K562 (cell line): Measurements from ENCODE around the gene MDFIC2. TPM values are rescaled to one million over a fixed set of nuclear protein-coding genes. Genes with fewer than 3 reads are reported as not detected.

Experiments used
- ATAC-seq: fragments of 200-7000 bp; cut with Tn5 transposase; 3 replicates; pipeline ENCODE4 v1.9.1; 2020; ENCODE audit warnings: moderate library complexity
- BruUV-seq: library from RNA; stranded (reverse); fragments of 400-500 nt; replicated peaks from 2 replicates; lab custom pipeline; 2021; lab: Mats Ljungman, UMichigan
- CTCF ChIA-PET: fragments of 300-600 bp; formaldehyde crosslinking; extraction: SDS; loops from one replicate; lab custom pipeline; 2021; ENCODE audit warnings: low intra/inter-chr PET ratio; lab: Yijun Ruan, JAX
- POLR2A ChIA-PET: fragments of 300-600, 350-650 bp; sonication (Branson Sonifier 250); formaldehyde crosslinking; extraction: SDS; loops from one replicate; lab custom pipeline; 2021; ENCODE audit warnings: antibody characterized with exemption, inconsistent platforms; lab: Yijun Ruan, JAX
- DNase-seq, 4 experiments: peaks; one replicate each; pipeline versions ENCODE4 v3.0.0 to v3.0.0-alpha.2; 2011 to 2018; ENCODE audit warnings: low spot score in 3 of 4, mixed read lengths in 3 of 4; ENCODE audit errors: extremely low read depth in 1 of 4
- FAIRE-seq: peaks from 2 replicates; lab custom pipeline; 2011; peaks lifted over from hg19 to GRCh38; lab: Jason Lieb, UNC
- H2AFZ ChIP-seq: 2 replicates; pipeline ENCODE4 v1.6.0; 2011; ENCODE audit warnings: low read depth, low read length, control low read depth, inconsistent platforms
- H3K27ac ChIP-seq: fragments of 200-600 bp; 3 replicates; pipeline ENCODE4 v1.8.0; 2011; ENCODE audit warnings: low read depth, mild to moderate bottlenecking, control low read depth, inconsistent platforms, low read length, moderate library complexity, mixed read lengths; ENCODE audit errors: extremely low read depth
- H3K27me3 ChIP-seq, 2 experiments: fragments of 300-600 bp in 1 of 2; 2 replicates in 1 of 2; 3 replicates in 1 of 2; pipeline versions ENCODE4 v1.6.0 to v1.8.0; 2011; ENCODE audit warnings: inconsistent platforms in 2 of 2, low read length in 2 of 2, mild to moderate bottlenecking in 1 of 2, mixed read lengths in 1 of 2, moderate library complexity in 1 of 2; ENCODE audit not compliant: control insufficient read depth in 2 of 2, insufficient read depth in 2 of 2
- H3K36me3 ChIP-seq: fragments of 300-600 bp; 3 replicates; pipeline ENCODE4 v1.8.0; 2011; ENCODE audit warnings: mild to moderate bottlenecking, low read length, inconsistent platforms; ENCODE audit not compliant: control insufficient read depth, insufficient read depth
- H3K4me1 ChIP-seq, 2 experiments: fragments of 200-600 bp in 1 of 2; replicated peaks in 1 of 2; 2 replicates in 1 of 2; 3 replicates in 1 of 2; pipeline versions ENCODE4 v1.5.1 to v1.8.0; 2011; ENCODE audit warnings: inconsistent platforms in 2 of 2, low read length in 2 of 2, mild to moderate bottlenecking in 1 of 2, mixed read lengths in 1 of 2, moderate library complexity in 1 of 2; ENCODE audit not compliant: control insufficient read depth in 2 of 2, insufficient read depth in 2 of 2
- H3K4me2 ChIP-seq: 2 replicates; pipeline ENCODE4 v1.6.1; 2011; ENCODE audit warnings: low read length, control low read depth, inconsistent platforms, mixed read lengths; ENCODE audit not compliant: insufficient read depth
- H3K4me3 ChIP-seq: fragments of 200-600 bp; sonication (generic), shearing (Covaris generic); 2 replicates; pipeline ENCODE4 v1.5.1; 2016; ENCODE audit warnings: control low read depth, inconsistent platforms
- H3K79me2 ChIP-seq: fragments of 200-600 bp; 3 replicates; pipeline ENCODE4 v1.8.0; 2011; ENCODE audit warnings: low read length, inconsistent platforms; ENCODE audit not compliant: control insufficient read depth, insufficient read depth
- H3K9ac ChIP-seq, 2 experiments: 2 replicates each; pipeline versions ENCODE4 v1.6.0 to v1.6.1; 2011; ENCODE audit warnings: low read depth in 2 of 2, low read length in 2 of 2, control low read depth in 1 of 2, inconsistent platforms in 1 of 2, mild to moderate bottlenecking in 1 of 2, mixed read lengths in 1 of 2; ENCODE audit not compliant: insufficient read depth in 1 of 2
- H3K9me1 ChIP-seq: one replicate; pipeline ENCODE4 v1.6.0; 2011; ENCODE audit warnings: inconsistent platforms, mild to moderate bottlenecking, low read length, moderate library complexity; ENCODE audit not compliant: control insufficient read depth, insufficient read depth
- H3K9me3 ChIP-seq: replicated peaks from 2 replicates; pipeline ENCODE4 v1.5.1; 2011; ENCODE audit warnings: low read depth, low read length, inconsistent platforms; ENCODE audit not compliant: control insufficient read depth, insufficient read depth
- H4K20me1 ChIP-seq: replicated peaks from 2 replicates; pipeline ENCODE4 v1.6.1; 2011; ENCODE audit warnings: low read length, inconsistent platforms, mixed read lengths; ENCODE audit not compliant: control insufficient read depth, insufficient read depth
- BCL6 ChIP-seq: fragments of 250-450 bp; sonication (Bioruptor Pico); IDR thresholded peaks from 2 replicates; pipeline ENCODE4 v1.4.0; 2020
- CREBBP ChIP-seq: IDR thresholded peaks from one replicate; pipeline ENCODE4 v1.6.1; 2012; ENCODE audit warnings: low read depth, mild to moderate bottlenecking, control low read depth, inconsistent platforms, low read length
- HMG20A ChIP-seq: fragments of 450-650 bp; formaldehyde crosslinking; conservative IDR thresholded peaks from 2 replicates; pipeline ENCODE4 v1.4.0; 2020; ENCODE audit warnings: mild to moderate bottlenecking, mixed read lengths
- NFYB ChIP-seq: IDR thresholded peaks from 2 replicates; pipeline ENCODE4 v1.6.1; 2011; ENCODE audit warnings: mild to moderate bottlenecking, moderate library complexity; ENCODE audit not compliant: insufficient read length; ENCODE audit errors: extremely low read depth
- SMARCB1 ChIP-seq: IDR thresholded peaks from 2 replicates; pipeline ENCODE4 v1.6.1; 2011; ENCODE audit warnings: improper control_type of control experiment, low read depth; ENCODE audit not compliant: insufficient read length
- ZKSCAN1 ChIP-seq: fragments of 150-350 bp; IDR thresholded peaks from 2 replicates; pipeline ENCODE4 v1.6.1; 2016; ENCODE audit warnings: low read depth, low read length
- ZNF586 ChIP-seq: fragments of 450-650 bp; formaldehyde crosslinking; conservative IDR thresholded peaks from 2 replicates; pipeline ENCODE4 v1.4.0; 2020; ENCODE audit warnings: mild to moderate bottlenecking, moderate library complexity
- ZSCAN32 ChIP-seq: fragments of 450-650 bp; formaldehyde crosslinking; IDR thresholded peaks from 2 replicates; pipeline ENCODE4 v1.4.0; 2020; ENCODE audit warnings: mild to moderate bottlenecking, moderate library complexity
- WGBS: fragments of 100-300 bp; shearing (Covaris generic); methylation state at CpG from one replicate; pipeline ENCODE4 v1.1.6; 2016; ENCODE audit warnings: low coverage, mixed read lengths; ENCODE audit not compliant: insufficient coverage; ENCODE audit errors: missing lambda C conversion rate; 5-methylcytosine and 5-hydroxymethylcytosine counted together
- in situ Hi-C: fragments of 300-500 bp; cut with MboI; formaldehyde crosslinking; loops from 4 replicates; pipeline ENCODE4 v1.15.0; 2018; ENCODE audit warnings: inconsistent platforms, mixed read lengths
- intact Hi-C: fragments of 100-400 bp; cut with micrococcal nuclease; formaldehyde crosslinking; loops from 2 replicates; pipeline ENCODE4 v1.14.2; 2022
- polyA plus RNA-seq, 8 experiments: library from polyadenylated mRNA; depleted of rRNA in 4 of 8; stranded (reverse) in 5 of 8; unstranded in 3 of 8; fragments of >200 nt; fragmentation: Nextera tagmentation in 2 of 8; fragmentation: Illumina TruSeq in 1 of 8; extraction: Ambion mirVana in 2 of 8; extraction: Trizol in 1 of 8; gene quantifications; 2 replicates each; pipeline versions ENCODE4 v1.2.1 to v1.2.3, GENCODE V29; 2011 to 2014; ENCODE audit warnings: inconsistent platforms in 1 of 8, missing spikeins in 1 of 8
- total RNA-seq, 7 experiments: library from RNA; depleted of rRNA in 6 of 7; stranded (reverse); fragments of >200 nt in 6 of 7; fragmentation: Illumina TruSeq in 2 of 7; extraction: Trizol in 2 of 7; gene quantifications; 2 replicates each; pipeline versions ENCODE4 v1.2.1 to v1.2.3, GENCODE V29; 2011 to 2021; ENCODE audit warnings: low replicate concordance in 1 of 7
- TF ChIP-seq, protein P1 (sequence below): fragments of 450-650 bp; IDR thresholded peaks from 2 replicates; pipeline ENCODE4 v1.6.1; 2018; ENCODE audit warnings: mild to moderate bottlenecking, low read depth; ENCODE audit not compliant: partially characterized antibody

MDFIC2 gene
- total and polyA plus RNA-seq, 9 of the 15 experiments (the other 6 are each of a cell fraction or from before 2014, with no cell fraction given): not detected

- no peaks in the 10 kb centered on the region for H3K79me2 ChIP-seq
- CTCF ChIA-PET: no interaction called here
- no peak for TF ChIP-seq ZKSCAN1
- TF ChIP-seq ZNF586 (CRISPR knock-in tag): no peak
- TF ChIP-seq CREBBP: no peak
- TF ChIP-seq ZSCAN32 (CRISPR knock-in tag): no peak
- TF ChIP-seq SMARCB1: no peak
- TF ChIP-seq, protein P1, sequence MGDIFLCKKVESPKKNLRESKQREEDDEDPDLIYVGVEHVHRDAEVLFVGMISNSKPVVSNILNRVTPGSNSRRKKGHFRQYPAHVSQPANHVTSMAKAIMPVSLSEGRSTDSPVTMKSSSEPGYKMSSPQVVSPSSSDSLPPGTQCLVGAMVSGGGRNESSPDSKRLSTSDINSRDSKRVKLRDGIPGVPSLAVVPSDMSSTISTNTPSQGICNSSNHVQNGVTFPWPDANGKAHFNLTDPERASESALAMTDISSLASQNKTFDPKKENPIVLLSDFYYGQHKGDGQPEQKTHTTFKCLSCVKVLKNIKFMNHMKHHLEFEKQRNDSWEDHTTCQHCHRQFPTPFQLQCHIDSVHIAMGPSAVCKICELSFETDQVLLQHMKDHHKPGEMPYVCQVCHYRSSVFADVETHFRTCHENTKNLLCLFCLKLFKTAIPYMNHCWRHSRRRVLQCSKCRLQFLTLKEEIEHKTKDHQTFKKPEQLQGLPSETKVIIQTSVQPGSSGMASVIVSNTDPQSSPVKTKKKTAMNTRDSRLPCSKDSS: no peak
- no peak for TF ChIP-seq HMG20A (CRISPR knock-in tag)
- no peak for TF ChIP-seq BCL6 (CRISPR knock-in tag)
- no peak for TF ChIP-seq NFYB
- TF ChIP-seq, all 486 proteins: peak for 0
- H3K4me2 ChIP-seq: no peak overlapping the region
- DNase-seq: no peak
- H3K36me3 ChIP-seq: no peaks in the 10 kb centered on the region
- H3K4me1 ChIP-seq: no peaks in the 10 kb centered on the region
- H3K4me3 ChIP-seq: no peak overlapping the region
- in situ Hi-C loops: no loop called here
- POLR2A ChIA-PET: no interaction called here
- H3K27ac ChIP-seq: no peak overlapping the region
- H3K9me1 ChIP-seq: no peaks in the 10 kb centered on the region
- no peaks in the 10 kb centered on the region for H4K20me1 ChIP-seq
- no peaks in the 10 kb centered on the region for H3K27me3 ChIP-seq
- WGBS: 0% methylated on average over 1 of the region's 1 CpG
- no peak for FAIRE-seq
- BruUV-seq: no TSS peak
- intact Hi-C loops: no loop called here
- no peak overlapping the region for H3K9ac ChIP-seq
- no peak overlapping the region for H2AFZ ChIP-seq
- no peaks in the 10 kb centered on the region for H3K9me3 ChIP-seq
- no peak for ATAC-seq
Measured at GRCh38 chr3:70315021-70315420, 2.6 kb upstream of the MDFIC2 start.
